ENCODE results near the gene MAP3K4. TPM values are rescaled to one million over a fixed set of nuclear protein-coding genes. Genes with fewer than 3 reads are reported as not detected.

MAP3K4 gene
- total RNA-seq, 6 donors from 2014 or later: 23.7 to 52.1 (median 40.5) TPM

DNA sequence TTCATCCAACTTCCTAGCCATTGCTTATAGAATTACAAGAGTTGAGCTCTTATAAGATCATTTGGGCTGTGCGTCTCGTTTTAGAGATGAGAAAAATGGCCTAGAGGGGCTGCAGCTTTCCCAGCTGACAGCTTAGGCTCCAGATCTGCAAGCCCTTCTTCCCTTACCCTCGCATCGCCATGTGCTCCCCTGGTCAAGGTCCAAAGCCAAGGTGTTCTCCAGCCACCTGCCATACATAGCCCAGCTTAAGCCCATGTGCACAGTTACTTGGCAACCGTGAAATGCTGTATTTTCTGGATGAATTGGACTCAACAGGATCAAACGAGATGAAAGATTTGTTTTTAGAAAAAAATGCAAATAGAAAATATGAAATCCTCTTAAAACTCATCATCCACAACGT lies 7.9 kb downstream of the MAP3K4 start:
- no peak for DNase-seq
- TF ChIP-seq, protein P1, sequence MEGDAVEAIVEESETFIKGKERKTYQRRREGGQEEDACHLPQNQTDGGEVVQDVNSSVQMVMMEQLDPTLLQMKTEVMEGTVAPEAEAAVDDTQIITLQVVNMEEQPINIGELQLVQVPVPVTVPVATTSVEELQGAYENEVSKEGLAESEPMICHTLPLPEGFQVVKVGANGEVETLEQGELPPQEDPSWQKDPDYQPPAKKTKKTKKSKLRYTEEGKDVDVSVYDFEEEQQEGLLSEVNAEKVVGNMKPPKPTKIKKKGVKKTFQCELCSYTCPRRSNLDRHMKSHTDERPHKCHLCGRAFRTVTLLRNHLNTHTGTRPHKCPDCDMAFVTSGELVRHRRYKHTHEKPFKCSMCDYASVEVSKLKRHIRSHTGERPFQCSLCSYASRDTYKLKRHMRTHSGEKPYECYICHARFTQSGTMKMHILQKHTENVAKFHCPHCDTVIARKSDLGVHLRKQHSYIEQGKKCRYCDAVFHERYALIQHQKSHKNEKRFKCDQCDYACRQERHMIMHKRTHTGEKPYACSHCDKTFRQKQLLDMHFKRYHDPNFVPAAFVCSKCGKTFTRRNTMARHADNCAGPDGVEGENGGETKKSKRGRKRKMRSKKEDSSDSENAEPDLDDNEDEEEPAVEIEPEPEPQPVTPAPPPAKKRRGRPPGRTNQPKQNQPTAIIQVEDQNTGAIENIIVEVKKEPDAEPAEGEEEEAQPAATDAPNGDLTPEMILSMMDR (IDR thresholded peaks at IDR 0.05): no peak
- Histone ChIP-seq H3K9me3 (no peaks in the 10 kb centered on the region), H3K4me1 (peaks cover 6 to 29% (median 12%) of the 10 kb centered on the region in 4 donors), H3K27me3 (no peaks in the 10 kb centered on the region), H3K27ac (no peak overlapping the region), H3K36me3 (no peaks in the 10 kb centered on the region), H3K4me3 (no peak overlapping the region)
- 89 to 90% methylated on average over 7 of the region's 7 CpGs for WGBS, 2 donors
- no peak for ATAC-seq (ENCODE audit: low FRiP score in 2 of 2)

DNA sequence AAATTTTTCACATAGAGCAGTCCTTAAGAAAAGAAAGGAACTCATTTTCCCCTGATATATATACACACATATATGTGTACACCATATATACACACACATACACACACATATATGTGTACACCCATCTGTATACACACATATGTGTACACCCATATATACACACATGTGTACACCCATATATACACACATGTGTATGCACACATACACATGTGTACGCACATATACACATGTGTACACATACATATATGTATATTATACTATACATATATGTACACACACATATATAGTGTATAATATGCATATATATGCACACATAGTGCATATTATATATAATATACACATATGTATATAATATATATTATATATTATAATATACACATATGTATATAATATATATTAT lies 9.1 kb downstream of the MAP3K4 start:
- Histone ChIP-seq H3K27me3 (no peaks in the 10 kb centered on the region), H3K27ac (no peak overlapping the region), H3K9me3 (no peaks in the 10 kb centered on the region), H3K4me3 (no peak overlapping the region), H3K4me1 (peaks cover 5 to 24% (median 10%) of the 10 kb centered on the region in 4 donors), H3K36me3 (no peaks in the 10 kb centered on the region)
- DNase-seq (no peak), ATAC-seq (ENCODE audit: low FRiP score in 2 of 2) (no peak)
- TF ChIP-seq, protein P1 (IDR thresholded peaks at IDR 0.05): no peak
- TF ChIP-seq POLR2AphosphoS5 (IDR thresholded peaks at IDR 0.05) (no peak), POLR2A (IDR thresholded peaks at IDR 0.05) (no peak), EP300 (IDR thresholded peaks at IDR 0.05) (no peak)
- 93 to 100% methylated on average over 1 of the region's 1 CpG for WGBS, 2 donors

GRCh38 chr6:161001421-161001820 lies 9.9 kb downstream of the MAP3K4 start:
- 46 to 58% methylated on average over 4 of the region's 4 CpGs for WGBS, 2 donors
- H3K9me3 ChIP-seq: no peaks in the 10 kb centered on the region
- no peaks in the 10 kb centered on the region for H3K36me3 ChIP-seq
- ATAC-seq (ENCODE audit: low FRiP score in 2 of 2) (no peak), DNase-seq (no peak)
- no peak for TF ChIP-seq POLR2A (IDR thresholded peaks at IDR 0.05)
- TF ChIP-seq POLR2AphosphoS5 (IDR thresholded peaks at IDR 0.05): no peak
- TF ChIP-seq, protein P1 (IDR thresholded peaks at IDR 0.05): no peak
- no peak for TF ChIP-seq EP300 (IDR thresholded peaks at IDR 0.05)
- H3K27me3 ChIP-seq: no peaks in the 10 kb centered on the region
- H3K4me3 ChIP-seq: no peak overlapping the region
- peaks cover 4 to 17% (median 8%) of the 10 kb centered on the region in 4 donors for H3K4me1 ChIP-seq
- no peak overlapping the region for H3K27ac ChIP-seq

DNA sequence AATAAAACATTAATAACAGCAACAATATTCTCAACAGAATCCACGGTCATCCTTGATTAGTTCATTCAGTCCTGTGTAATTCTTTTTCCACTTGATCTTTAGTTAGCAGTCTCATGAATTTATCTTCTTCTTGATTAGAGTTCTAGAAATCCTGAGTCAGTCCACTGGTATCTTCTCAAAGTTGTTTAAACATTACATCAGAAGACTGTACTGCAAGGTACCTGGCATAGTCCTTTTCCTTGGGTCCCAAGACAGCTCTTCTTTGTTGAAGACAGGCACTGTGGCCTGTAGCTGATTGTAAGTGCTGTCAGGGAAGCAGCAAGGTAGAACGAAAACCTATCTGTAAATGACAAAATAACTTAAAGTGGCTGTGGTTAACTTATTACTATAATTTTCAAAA lies 11.8 kb downstream of the MAP3K4 start:
- TF ChIP-seq POLR2AphosphoS5 (IDR thresholded peaks at IDR 0.05): no peak
- TF ChIP-seq EP300 (IDR thresholded peaks at IDR 0.05): no peak
- no peak for TF ChIP-seq POLR2A (IDR thresholded peaks at IDR 0.05)
- TF ChIP-seq, protein P1 (IDR thresholded peaks at IDR 0.05): no peak
- no peak for ATAC-seq (ENCODE audit: low FRiP score in 2 of 2)
- H3K4me3 ChIP-seq: no peak overlapping the region
- WGBS, 2 donors: 94% methylated on average over 2 of the region's 2 CpGs
- H3K27me3 ChIP-seq: no peaks in the 10 kb centered on the region
- peaks cover 0 to 13% (median 7%) of the 10 kb centered on the region in 4 donors for H3K4me1 ChIP-seq
- no peaks in the 10 kb centered on the region for H3K36me3 ChIP-seq
- H3K27ac ChIP-seq: no peak overlapping the region
- H3K9me3 ChIP-seq: no peaks in the 10 kb centered on the region
- DNase-seq: no peak

- no peak for ATAC-seq (ENCODE audit: low FRiP score in 2 of 2)
- WGBS, 2 donors: 93 to 97% methylated on average over 4 of the region's 4 CpGs
These were observed 16.7 kb downstream of the MAP3K4 start for GRCh38 chr6:161008245-161008644.

More at GRCh38 chr6:161008245-161008644, 16.7 kb downstream of the MAP3K4 start:
- H3K27me3 ChIP-seq: no peaks in the 10 kb centered on the region
- TF ChIP-seq EP300 (IDR thresholded peaks at IDR 0.05) (no peak), POLR2A (IDR thresholded peaks at IDR 0.05) (no peak), POLR2AphosphoS5 (IDR thresholded peaks at IDR 0.05) (no peak)
- TF ChIP-seq, protein P1 (IDR thresholded peaks at IDR 0.05): no peak
- H3K36me3 ChIP-seq: no peaks in the 10 kb centered on the region
- H3K9me3 ChIP-seq: no peaks in the 10 kb centered on the region
- no peak overlapping the region for H3K4me3 ChIP-seq
- peaks cover 4 to 22% (median 13%) of the 10 kb centered on the region in 4 donors for H3K4me1 ChIP-seq
- H3K27ac ChIP-seq: no peak overlapping the region
- DNase-seq: no peak
